ENCODE data around the gene CACNA1C.

Gene CACNA1C

DNA sequence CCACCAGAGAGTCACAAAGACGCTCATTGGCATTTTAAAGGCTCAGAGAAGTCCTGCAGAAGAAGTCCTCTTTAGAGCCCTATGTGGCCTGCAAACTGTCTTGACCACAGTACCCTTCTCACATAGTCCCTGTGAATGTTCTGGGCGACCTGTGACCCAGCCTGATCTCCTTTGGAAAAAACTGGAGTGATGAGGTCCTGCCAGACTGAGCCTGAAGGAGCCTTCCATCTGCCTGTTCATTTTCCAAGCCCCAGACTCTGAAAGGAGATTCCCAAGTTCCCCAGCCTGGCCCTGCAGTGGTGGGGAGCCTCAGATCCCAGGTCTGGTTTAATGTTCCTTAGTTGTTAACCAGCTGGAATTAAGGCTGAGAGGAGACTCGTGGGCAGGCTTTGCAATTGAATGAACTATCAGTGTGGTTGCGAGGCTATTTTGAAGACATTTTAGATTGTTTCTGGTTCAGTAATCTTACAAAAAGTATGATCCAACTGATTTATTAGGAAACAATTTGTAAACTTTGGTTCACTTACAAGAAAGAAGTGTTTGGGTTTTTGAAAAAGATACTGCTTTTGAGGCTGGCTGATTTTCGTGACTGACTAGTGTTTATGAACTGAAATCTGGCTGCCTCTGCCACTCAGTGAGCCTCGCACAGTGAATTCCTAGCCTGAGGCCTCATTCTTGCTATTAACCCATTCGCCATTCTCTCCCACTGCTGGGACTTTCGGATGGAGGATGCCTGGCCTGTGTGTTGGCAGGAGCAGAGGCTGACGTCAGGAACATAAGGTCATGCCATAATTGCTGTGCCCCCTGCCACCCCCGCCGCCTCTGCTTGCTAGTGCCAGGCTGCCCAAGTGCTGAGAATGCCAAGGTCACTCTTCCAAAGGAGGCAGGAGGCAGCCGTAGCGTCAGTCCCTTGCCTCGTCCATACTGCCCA lies 249.0 kb downstream of the CACNA1C start:
- no peak for DNase-seq

DNA sequence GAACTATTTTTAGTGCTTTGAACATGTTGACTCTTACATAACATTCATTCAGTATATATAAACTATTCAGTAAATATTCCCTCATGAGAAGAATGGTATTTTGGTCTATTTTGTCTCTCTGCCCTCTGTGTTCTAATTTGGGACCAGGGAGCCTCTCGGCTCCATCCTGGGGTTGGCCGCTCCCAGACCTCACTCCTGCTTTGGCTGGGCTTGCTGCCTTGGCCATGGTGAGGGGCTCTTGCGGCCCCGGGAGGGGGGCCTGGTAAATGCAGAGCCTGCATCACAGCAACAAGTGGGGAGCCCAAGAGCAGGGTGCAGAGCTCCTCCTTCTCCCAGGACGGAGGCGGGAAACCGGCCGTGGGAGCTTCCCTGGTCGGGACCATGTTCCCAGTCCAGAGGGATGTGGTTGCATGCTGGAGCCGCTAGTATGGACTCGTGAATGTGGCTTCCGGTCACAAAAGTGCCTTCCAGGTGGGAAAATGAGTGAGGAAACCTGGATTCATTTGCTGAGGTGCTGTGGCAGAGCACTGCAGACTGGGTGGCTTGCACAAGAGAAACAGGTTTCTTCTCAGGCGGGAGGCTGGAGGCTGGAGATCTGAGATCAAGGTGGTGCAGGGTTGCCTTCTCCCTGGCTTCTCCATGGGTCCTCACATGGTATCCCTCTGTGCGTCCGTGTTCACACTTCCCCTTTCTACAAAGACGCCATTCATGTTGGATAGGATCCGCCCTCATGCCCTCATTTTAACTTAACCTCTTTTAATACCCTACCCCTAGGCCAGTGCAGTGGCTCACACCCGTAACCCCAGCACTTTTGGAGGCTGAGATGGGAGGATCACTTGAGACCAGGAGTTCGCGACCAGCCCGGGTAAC lies 250.2 kb downstream of the CACNA1C start:
- DNase-seq, result no peak

DNA sequence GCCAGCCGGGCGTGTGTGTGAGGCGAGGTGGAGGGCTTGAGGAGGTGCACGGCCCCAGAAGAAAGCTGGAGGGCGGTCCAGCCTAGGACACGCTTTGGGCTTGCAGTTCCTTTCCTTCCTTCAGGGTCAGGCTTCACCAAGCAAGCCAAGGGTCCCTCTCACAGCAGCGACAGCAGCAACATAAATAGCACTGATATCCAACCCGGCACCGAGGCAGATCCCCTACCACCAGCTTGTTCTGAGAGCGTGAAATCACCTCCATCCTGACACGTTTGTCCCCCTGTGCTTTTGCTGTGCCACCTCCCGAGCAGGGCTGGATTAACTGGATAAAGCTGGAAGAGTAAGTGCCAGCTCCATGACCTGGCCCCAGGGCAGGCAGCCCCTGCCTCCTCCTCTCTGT lies 251.4 kb downstream of the CACNA1C start:
- DNase-seq, result no peak

DNA sequence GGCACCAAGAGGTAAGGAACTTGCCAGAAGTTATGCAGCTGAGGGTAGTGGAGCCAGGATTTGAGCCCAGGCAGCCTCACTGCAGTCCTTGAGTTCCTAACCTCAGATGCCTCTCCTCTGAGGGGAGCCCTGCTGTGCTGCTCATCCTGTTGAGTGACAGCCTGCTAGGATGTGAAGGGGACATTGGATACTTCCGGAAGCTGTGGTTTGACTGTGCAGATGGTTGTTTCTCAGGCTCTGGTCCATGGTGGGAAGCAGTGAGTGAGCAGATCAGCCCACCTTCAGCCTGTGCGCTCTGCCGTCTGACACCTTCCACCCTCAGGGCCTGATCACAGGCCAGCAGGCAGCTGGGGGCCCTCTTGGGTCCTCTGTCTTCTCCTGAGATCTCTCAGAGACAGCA lies 253.2 kb downstream of the CACNA1C start:
- DNase-seq, result no peak

DNA sequence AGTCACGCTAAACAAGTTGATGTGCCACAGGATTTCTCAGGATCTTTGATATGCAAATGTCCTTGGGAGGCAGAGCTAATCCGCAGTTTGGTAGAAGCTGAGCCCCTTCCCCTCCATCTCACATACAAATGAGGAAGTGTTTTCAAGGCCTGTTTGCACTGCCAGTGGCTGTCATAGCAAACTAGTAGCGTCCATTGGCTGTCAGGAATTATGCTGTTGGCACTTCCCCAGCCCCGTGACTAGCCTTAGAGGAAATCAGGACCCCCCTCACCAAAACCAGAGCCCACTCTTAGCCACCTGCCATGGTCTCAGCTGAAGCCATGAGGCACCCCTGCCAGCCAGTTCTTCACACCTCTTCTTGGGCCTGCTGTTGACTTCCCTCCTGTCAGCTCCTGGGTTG lies 253.9 kb downstream of the CACNA1C start:
- no peak for DNase-seq

DNA sequence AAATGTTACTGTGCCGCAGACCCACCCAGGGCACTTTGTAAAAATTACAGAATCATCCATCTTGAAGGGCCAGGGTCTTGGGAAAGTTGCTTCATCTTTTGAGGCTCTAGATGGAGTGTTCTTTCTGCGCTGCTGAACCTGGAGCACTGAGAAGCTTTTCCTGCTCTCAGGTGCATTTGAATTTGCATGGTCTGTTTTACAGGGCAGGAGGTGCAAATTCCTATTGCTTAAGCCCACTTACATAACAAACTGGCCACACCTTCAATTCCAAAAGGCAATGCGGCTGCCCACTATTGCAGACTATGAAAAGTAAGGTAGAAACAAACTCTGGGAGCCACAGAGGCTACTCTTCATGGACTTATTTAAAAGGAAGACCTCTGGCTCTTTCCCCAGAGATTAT lies 254.8 kb downstream of the CACNA1C start:
- no peak for DNase-seq

DNA sequence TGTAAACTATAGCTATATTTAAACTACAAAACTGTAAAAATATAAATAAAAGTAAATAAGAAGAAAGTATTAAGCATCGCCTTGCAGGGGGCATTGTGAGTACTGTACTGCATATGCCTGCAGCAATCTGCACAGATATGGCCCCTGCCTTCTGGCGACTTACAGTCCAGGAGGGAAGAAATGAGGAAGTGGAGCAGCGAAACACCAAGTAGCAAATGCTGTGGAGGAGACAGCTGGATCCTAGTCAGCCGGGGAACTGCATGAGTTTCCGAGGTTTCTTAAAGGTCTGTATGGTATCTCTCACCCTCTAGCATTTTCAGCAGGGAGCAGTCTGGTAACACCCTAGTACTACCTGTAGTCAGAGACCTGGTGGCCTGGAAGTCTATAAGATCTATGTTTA lies 256.9 kb downstream of the CACNA1C start:
- DNase-seq, result no peak

DNA sequence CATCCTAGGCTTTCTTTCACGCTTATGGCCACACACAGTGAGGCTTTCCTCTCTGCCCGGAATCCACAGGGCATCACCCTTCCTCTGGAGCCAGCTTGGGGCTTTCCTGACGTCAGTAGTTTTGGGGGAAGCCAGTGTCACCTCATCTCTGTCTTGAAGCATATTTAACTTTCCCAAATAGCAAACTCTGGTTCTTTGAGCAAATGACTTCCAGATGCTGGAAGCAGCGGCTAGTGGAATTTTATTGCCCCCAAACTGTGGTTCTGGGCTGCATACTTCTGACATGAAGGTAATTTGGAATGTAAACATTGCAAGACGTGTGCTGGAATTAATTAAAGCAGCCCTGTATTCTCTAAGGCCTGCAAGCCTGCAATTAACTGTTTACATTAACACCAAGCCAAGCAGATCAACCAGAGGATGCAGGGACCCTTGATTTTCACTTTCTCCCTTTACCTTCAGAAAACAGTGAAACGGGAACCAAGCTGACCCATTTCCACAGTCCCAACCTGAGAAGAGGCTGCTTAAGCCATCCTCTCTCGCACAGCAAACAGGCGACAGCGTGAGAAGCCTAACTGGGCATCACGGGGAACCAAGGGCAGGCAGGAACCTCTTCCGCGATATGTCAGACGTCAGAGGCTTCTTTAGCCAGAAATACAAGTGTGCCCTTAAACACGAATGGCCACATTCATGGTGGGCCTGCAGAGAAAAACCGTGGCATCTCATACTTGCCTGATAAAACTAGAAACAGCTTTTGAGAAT lies 258.4 kb downstream of the CACNA1C start:
- DNase-seq, result no peak

DNA sequence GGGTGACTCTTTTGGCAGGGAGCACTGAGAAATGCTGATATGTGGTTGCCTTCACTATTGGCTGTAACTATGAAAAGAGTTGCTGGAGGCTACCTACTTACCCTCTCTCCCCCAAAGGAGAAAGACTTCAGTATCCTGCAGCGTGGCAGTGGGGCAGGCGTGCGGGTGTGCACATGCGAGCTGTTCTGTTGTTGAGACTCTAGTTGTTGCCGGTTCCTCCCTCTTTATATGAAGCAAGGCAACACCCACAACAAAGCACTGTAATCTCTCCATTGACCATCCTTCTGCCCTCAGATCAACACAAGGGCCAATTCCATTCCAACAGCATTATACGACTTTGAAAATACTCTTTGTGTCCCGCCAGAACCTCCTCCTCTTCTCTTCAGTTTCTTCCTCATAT lies 259.4 kb downstream of the CACNA1C start:
- DNase-seq, result no peak

DNA sequence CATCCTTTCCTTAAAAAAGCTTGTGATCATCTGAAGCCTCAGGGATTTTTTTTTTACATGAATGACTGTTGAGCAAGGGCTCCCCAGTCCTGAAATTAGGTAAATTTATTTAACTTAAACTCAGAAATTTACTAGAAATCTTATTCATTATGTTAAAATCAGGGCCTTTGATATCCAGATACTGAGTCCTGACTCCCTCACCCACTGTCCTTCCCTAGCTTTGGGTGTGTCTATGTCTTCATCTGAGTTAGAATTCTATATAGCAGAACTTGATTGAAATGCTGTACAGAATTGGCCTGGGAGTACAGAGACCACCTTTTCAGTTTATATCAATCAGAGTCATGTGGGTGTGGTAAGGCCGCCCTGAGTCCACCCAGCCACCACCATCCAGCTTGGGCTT lies 260.0 kb downstream of the CACNA1C start:
- no peak for DNase-seq

DNA sequence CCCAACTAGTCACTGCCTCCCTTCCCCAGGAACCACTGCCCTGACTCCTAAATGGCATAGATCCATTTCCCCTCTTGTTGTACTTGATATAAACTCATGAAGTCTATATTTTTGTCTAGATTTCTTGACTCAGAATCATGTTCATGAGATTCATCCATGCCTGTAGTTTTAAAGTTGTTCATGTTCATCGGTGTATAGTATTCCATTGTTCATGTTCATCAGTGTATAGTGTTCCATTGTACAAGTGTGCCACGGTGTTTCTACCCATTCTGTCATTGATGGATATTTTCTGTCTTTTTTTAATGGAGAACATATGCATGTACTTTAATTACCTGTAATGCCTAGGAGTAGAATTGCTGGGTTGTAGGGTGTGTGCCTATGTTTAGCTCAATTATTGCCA lies 261.7 kb downstream of the CACNA1C start:
- no peak for DNase-seq

DNA sequence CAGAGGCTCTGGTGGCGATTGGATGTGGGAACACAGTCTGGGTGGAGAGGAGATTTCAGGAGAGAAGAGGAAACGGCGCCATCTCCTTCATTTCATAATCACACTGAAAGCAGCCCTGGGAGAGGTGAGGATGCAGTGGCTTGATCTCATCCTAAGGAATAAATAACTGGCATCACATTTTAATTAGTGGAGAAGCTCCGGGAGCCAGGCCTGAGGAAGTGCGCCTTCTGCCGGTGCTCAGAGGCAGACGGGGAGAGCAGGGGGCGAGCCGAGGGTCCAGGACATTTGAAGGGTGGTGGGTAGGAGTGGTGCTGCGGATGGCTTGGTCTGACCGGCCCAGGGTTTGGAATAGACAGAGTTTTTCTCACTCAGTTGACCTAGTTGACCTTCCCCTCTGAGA lies 265.0 kb downstream of the CACNA1C start:
- no peak for DNase-seq

DNA sequence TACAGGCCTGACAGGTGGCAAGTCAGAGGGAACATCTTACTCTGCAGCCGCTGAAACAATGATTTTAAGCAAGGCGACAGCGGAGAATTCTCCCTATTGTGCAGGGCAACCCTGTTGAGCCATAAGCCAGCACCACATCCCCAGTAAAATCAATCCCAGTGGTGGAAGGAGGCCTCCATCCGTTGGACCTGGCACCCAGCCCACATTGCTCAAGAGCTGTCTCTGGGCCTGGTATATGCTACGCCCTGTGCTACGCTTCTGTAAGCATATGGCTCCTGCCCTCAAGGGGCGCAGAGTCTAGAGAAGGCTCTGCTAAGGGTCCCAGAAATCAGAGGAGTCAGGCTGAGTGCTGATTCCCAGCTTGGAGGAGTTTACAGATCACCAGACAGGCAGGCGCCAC lies 265.5 kb downstream of the CACNA1C start:
- no peak for DNase-seq

DNA sequence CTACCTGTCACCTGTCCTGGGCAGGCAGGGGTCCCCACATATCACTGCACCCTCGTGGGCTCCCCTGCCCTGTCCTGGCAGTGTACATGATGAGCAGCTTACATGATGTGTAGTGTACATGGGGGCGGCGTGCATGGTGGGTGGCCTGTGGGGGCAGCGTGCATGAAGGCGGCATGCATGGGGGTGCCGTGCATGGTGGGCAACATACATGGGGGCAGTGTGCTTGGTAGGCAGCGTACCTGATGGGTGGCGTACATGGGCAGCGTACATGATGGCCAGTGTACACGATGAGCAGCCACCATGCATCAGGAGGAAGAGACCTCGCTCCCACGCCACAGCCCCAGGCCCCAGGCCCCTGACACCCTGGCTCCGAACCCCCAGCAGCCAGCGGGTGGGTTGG lies 266.3 kb downstream of the CACNA1C start:
- DNase-seq, result no peak

DNA sequence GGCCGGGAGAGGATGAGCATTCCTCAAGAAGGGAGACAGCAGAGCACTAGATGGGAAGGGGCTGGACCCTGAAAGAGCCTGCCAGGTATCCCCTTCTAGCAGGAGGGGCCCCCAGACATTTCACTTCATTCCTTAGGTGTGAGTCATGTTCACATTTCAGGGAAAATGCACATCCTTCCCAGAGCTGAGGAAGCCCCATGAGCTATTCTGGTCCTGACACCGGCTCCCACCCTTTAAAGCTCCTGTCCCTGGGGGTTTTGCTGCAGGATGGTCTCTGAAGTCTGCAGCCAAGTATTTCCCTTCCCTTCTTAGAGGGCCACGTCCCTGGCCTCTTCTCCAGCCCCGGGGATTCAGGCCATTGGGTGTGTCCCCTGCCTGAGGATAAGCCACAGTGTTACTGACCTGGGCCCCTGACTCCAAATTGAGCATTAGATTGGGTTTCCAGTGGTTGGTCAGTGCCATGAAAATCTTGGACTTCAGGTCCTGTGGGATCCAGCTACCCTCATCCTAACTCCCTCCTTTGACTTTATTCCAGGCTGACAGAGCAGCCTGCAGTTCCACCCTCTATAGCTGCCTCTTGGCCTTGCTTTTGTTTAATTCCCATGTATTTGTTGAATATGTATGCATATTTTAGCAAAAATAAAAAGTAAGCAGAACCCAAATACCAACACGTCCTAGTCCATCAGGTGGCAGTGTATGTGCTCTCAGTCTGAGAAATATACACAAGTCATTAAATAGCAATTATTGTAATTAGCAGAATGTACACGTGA lies 267.1 kb downstream of the CACNA1C start:
- DNase-seq, result no peak

DNA sequence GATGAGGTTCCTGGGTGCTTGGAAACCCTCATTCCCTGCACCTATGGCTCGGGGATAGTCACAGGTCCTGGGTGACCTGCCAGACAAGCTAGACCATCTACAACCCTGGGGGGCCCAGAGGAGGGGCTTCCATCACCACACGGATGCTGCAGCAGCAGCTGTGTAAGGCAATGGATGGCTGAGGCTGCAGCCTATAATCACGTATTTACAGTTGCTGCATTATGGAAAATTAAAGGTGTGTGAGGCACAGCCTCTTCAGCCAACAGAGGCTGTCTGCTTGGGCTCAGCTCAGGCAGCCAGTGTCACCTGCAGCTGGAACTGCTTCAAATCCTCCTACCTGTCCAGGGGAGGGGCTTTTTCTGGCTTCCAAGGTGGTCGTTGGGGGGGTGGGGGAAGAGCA lies 268.1 kb downstream of the CACNA1C start:
- DNase-seq, result no peak

DNA sequence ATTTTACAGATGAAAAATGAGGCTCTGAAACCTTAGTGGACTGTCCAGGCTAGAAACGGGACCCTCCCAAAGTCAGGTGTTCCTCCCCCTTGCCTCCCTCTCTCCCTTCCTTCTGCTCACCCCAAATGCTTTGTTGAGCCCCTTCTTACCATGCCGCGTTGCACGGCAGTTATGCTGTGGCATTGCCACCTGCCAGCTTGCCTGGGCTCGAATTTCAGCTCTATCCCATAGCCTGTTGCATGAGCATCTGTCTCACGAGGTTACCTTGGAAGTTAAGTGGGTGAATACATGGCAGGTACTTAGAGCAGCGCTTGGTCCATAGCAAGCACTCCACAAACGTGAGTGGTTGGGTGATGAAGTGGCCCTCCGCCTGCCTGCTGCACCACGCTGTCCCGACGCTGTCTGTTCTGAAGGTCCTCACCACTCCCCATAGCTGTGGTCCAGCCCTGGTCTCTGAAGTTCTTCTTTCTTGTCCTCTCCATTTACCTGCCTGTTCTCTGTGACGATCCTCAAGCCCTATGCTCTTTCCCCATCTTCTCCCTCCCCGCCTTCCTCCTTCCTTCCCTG lies 269.9 kb downstream of the CACNA1C start:
- DNase-seq, result no peak

DNA sequence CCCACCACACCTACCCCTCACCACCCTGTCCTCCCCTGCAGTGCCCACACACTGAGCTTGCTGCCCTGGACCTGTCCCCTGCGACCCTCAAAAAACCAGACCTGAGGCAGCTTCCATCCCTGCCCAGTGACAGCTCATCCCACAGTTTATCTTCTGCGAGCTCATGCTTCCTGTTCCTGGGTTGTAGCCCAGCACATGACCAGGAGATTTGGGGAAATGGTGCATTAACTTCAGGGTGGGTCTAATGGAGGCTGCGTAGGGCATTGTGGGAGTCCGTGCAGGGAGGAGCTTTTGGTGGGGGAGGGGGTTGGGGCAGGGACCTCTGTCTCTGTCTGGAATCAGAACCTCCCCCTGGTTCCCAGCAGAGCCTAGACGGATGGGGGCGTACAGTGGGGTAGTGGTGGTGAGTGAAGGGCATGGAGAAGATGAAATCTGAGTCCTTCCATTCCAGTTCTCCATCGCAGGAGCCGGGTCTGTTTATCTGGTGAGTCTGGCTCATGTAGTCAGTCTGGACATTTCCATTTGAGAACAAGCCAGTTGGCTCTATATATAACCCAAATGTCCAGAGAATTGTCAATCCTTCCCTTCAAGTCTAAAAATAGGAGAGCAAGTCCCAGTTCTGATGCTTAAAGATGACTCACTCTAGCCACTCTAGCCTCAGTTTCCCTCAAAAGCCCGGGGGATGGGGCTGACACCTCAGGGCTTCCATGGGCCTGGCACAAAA lies 270.9 kb downstream of the CACNA1C start:
- no peak for DNase-seq

DNA sequence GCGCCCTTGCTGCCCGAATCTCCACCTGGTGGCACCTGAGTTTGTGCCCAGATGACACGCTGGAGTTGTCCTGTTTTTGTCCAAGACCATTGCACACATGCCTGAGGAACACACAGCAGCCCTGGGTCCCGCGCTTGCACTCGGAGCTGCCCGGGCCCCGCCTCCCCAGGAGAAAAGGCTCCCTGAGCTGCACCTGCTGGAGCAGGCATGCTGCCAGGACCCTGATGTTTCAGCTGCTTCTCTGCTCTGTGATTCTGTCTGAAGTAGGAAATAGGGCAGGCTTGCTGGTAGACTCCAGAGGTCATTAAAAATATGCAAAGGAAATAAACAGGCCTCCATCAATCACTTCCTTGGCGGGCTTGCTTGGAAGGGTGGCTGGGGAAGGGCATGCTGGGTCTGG lies 271.6 kb downstream of the CACNA1C start:
- no peak for DNase-seq

DNA sequence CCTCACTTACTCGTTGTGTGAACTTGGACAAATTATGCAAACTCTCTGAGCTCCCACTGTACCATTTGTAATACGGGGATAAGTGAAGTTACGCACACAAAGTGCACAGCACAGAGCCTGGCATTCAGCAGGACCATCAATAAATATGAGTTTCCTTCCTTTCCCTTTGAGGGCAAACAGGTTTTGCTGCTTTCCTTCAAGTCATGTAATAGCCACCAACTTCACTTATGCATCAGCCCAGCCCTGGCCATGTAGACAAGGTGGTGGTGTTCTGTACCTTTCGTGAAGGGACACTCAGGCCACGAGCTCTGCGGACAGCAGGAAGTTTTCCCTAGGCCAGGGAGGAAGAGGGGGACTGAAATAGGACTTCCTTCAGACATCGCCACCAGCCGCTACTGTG lies 272.7 kb downstream of the CACNA1C start:
- DNase-seq, result no peak

DNA sequence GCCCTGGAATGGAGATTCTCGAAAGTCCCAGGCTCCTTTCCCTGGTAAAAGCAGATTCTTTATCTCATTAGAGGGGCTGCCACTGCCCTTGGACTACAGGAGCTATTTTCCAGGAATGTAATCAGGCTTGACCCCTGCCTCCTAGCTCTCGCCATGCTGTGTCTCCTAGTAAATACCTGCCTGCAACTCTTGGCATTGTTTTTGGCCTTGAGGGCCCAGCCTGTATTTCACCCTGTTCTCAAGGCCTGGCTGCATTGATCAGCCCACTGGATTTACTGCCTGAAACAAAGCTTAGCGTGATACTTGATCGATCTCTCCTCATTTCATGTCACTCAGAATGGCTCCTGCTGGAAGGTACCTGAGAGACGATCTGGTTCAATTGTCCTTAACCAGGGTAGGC lies 273.7 kb downstream of the CACNA1C start:
- no peak for DNase-seq

Measured in activated CD4-positive, alpha-beta T cell treated with anti-CD3 and anti-CD28 coated beads, Interleukin-2, amount 50 U/mL, for 4 hours (primary cell).